Stimulated activated naive CD4-positive, alpha-beta T cell treated with Interleukin-2 at 50 U/mL for 16 hours (primary cell): Measurements from ENCODE around the gene UTP25.
"Not testable (repeated sequence)": the region's sequence is repeated elsewhere in the genome, so short reads cannot be mapped to it uniquely, and the experiment has no call there.

ENCODE experiments used
- DNase-seq: peaks from one replicate; lab custom pipeline; 2025; lab: John Stamatoyannopoulos, UW

UTP25 gene

DNA sequence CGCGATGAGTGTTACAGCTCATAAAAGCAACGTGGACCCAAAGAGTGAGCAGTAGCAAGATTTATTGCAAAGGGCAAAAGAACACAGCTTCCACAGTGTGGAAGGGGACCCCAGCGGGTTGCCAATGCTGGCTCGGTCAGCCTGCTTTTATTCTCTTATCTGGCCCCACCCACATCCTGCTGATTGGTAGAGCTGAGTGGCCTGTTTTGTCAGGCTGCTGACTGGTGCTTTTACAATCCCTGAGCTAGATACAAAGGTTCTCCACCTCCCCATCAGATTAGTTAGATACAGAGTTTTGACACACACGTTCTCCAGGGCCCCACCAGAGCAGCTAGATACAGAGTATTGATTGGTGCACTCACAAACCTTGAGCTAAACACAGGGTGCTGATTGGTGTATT, 70.5 kb downstream of the UTP25 start:
- not testable (repeated sequence) for DNase-seq

GRCh38 chr1:209898851-209899250, 71.1 kb downstream of the UTP25 start:
- DNase-seq: not testable (repeated sequence)

GRCh38 chr1:209899948-209900347, 72.2 kb downstream of the UTP25 start:
- no peak for DNase-seq

DNA sequence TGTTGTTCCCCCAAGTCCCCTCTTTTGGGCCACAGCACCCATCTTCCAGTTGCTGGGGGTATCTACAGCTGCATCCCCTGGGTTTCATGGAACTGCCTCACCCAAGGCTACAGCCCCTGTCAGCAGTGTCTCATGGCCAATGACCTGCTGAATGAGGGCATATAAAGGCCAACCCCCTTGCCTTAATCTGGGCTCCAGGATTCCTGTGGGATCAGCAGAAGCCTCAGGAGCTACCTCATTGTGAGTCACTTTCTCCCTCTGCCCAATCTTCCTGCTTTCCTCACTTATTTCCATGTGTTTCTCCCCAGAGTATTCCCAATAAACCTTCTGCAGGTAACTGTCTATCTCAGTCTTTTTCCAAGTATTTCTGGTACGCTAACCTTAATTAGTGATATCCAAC, 73.0 kb downstream of the UTP25 start:
- no peak for DNase-seq

DNA sequence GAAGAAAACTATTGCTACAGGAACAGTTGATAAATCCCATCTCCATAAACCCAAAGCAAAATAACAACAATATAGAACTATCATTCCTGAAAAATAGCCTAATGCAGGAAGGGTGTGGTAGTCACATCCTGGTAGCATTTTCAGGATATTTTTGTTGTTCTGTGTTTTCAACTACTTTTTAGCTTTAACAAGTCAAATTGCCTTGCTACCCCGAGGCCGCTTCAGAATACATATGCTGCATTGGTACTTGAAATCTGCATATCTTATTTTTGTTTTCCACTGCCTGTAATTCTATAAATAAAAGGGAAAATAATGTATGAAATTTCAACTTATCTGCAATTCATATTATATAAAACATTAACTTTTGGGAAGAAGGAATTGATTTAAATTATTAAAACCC, 73.4 kb downstream of the UTP25 start:
- DNase-seq: no peak

GRCh38 chr1:209904774-209905173, 77.0 kb downstream of the UTP25 start:
- not testable (repeated sequence) for DNase-seq
